ENCODE measurements around the gene HES6. TPM values are rescaled to one million over a fixed set of nuclear protein-coding genes. Genes with fewer than 3 reads are reported as not detected.

The HES6 gene, protein sequence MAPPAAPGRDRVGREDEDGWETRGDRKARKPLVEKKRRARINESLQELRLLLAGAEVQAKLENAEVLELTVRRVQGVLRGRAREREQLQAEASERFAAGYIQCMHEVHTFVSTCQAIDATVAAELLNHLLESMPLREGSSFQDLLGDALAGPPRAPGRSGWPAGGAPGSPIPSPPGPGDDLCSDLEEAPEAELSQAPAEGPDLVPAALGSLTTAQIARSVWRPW
- total RNA-seq (10 to 100 TPM; 22.3 to 43.4 TPM), polyA plus RNA-seq (ENCODE audit: insufficient read length in 2 of 2) (100 to 1,000 TPM; 110 to 114 TPM)
- long read RNA-seq, donor 1, transcript HES6-203 (3 exons, 1,600 nt): minor isoform, 14 of 55 reads
- long read RNA-seq, donor 1, transcript HES6-201 (4 exons, 1,454 nt): major isoform, 33 of 55 reads
- long read RNA-seq, donor 1, partial matches to known transcripts: 0 of 55 reads
- long read RNA-seq, donor 1, other reads (novel, unspliced or antisense): 0 of 55 reads
- long read RNA-seq, donor 2, transcript HES6-201 (4 exons, 1,454 nt): major isoform, 19 of 33 reads
- long read RNA-seq, donor 2, transcript HES6-203 (3 exons, 1,600 nt): minor isoform, 12 of 33 reads
- long read RNA-seq, donor 2, partial matches to known transcripts: 0 of 33 reads
- long read RNA-seq, donor 2, other reads (novel, unspliced or antisense): 0 of 33 reads
- long read RNA-seq, donor 3, transcript HES6-201 (4 exons, 1,454 nt): major isoform, 12 of 33 reads
- long read RNA-seq, donor 3, transcript HES6-203 (3 exons, 1,600 nt): minor isoform, 9 of 33 reads
- long read RNA-seq, donor 3, partial matches to known transcripts: 6 of 33 reads
- long read RNA-seq, donor 3, other reads (novel, unspliced or antisense): 0 of 33 reads
- long read RNA-seq, donor 4, transcript HES6-201 (4 exons, 1,454 nt): major isoform, 6 of 6 reads
- long read RNA-seq, donor 4, partial matches to known transcripts: 0 of 6 reads
- long read RNA-seq, donor 4, other reads (novel, unspliced or antisense): 0 of 6 reads

DNA sequence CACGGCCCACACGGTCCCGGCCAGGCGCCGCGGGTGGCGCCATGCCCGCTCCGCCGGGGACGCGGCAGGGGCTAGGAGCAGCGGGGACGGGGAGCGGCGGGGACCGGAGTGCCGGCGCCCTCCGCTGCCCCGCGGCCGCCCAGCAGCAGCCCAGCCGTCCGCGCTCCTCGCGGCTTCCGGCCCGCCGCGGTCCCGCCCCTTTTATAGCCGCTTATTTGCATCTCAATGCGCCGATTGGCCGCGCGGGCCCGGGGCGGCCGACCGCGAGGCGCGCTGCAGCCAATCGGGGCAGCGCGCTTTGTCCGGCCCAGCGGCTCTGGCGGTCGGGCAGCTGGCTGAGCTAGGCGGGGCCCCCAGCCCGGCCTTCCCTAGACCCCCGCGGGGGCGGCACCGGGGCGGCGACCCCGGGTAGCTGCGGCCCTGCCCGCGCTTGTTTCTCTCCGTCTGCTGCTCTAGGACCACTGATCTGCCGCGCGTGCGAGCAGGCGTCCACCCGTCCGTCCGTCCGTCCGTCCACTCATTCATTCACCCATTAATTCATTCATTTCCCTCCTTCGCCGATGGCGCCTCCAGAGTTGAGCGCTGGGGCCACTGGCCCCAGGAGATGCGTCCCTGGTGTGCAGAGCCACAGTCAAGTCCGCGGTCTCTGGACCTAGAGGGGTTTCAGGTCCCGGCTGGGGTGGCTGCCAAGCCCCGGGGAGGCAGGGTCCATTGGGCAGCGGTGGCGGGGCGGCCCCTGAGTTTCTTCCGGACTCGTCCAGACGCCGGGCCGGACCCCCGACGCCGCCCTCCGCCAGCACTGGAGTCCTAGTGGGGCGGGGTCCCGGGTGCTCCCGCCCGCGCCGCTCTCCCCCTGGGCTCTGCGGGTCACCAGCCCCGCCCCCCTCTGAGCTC is at the start of gene HES6:
HES6 (minus strand) TSS at position 176 of the 894 bp plus-strand sequence; CDS start at position 43, 133 bp downstream.
- Histone ChIP-seq H3K36me3 (ENCODE audit: control insufficient read depth, insufficient read depth, low read length) (peaks cover 17% of the 10 kb centered on the region), H3K27me3 (ENCODE audit: control insufficient read depth, insufficient read depth, low read length) (no peaks in the 10 kb centered on the region), H3K4me1 (ENCODE audit: control insufficient read depth, insufficient read depth, low read length) (peaks cover 45% of the 10 kb centered on the region), H3K9me3 (ENCODE audit: control insufficient read depth, insufficient read depth, low read length) (no peaks in the 10 kb centered on the region), H3K27ac (ENCODE audit: low read depth, low read length) (peak within 1 kb of the TSS; percentile 78), H3K4me3 (ENCODE audit: low read depth, low read length) (peak within 1 kb of the TSS; percentile 41)
- under 1% methylated on average over 104 of the region's 105 CpGs for WGBS (ENCODE audit: insufficient coverage)
- DNase-seq (ENCODE audit: low read depth in 4 of 6, low spot score in 6 of 6): peak in 4 of 6 donors; percentile 78 to 97 (median 92)

DNA sequence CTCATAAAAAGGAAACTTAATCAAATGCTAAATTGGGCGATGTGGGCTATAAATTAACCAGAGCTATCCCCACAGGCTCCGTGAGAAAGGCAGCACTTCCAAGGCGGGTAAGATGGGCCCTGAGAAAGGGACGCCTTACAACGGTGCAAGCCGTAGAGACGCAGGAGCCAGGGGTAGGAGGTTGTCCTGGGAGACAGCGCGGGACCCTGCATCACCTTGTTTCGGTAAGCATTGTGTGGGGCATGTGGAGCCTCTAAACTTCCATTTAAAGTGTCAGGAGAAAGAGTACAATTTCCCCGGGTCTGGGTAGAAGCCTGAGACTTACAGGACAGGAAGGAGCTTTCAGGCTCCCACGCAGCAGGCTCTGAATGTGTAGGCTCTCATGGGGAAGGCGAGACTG is 49.7 kb upstream of the HES6 start:
- Histone ChIP-seq H3K27me3 (ENCODE audit: control insufficient read depth, insufficient read depth, low read length) (no peaks in the 10 kb centered on the region), H3K9me3 (ENCODE audit: control insufficient read depth, insufficient read depth, low read length) (no peaks in the 10 kb centered on the region), H3K36me3 (ENCODE audit: control insufficient read depth, insufficient read depth, low read length) (no peaks in the 10 kb centered on the region), H3K27ac (ENCODE audit: low read depth, low read length) (peak overlapping the region; percentile 69), H3K4me1 (ENCODE audit: control insufficient read depth, insufficient read depth, low read length) (peaks cover 49% of the 10 kb centered on the region), H3K4me3 (ENCODE audit: low read depth, low read length) (peak overlapping the region; percentile 64)
- peak in 1 of 6 donors; percentile 11 for DNase-seq (ENCODE audit: low read depth in 4 of 6, low spot score in 6 of 6)
- 22% methylated on average over 10 of the region's 13 CpGs for WGBS (ENCODE audit: insufficient coverage)

DNA sequence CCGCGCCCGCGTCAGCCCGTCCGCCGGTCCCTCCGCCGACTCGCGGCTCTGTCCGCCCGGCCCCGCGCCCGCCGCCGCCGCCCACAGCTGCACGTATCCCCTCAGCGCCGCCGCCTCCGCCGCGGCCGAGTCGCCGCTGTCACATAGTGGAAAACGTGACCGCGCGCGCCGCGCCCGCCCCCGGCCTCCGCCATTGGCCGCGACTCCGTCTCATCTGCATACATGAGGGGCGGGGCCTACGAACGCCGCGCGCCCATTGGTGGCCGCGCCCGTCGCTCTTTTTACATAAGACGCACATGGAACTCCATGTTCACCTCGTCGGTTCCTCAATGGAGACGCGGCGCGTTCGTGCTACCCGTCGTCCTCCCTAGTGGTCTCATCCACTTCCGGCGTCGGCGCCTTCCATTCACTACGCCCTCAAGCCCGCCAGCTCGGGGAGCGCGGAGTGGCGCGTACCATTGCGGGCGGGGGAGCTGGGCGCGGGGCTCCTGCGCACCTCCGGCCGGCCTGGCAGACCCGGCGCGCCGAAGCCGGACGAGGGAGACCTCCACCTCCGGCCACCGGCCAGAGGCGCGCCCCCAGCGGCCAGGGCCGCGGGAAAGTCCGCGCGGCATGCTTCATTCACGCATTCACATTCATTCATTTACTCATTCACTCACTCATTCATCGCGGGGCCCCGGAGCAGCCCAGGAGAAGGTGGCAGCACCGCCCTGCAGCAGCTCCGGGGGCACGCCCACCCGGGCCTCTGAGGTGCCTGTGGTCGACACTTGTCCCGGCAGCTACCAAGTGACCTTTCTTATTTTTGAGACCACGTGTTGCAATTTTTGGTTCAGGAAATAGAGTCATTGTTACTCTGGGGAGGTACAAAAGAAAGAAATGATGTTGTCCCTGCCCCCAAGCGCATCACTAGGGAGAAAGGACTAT is 49.1 kb upstream of the HES6 start:
- peaks cover 56% of the 10 kb centered on the region for H3K4me1 ChIP-seq (ENCODE audit: control insufficient read depth, insufficient read depth, low read length)

DNA sequence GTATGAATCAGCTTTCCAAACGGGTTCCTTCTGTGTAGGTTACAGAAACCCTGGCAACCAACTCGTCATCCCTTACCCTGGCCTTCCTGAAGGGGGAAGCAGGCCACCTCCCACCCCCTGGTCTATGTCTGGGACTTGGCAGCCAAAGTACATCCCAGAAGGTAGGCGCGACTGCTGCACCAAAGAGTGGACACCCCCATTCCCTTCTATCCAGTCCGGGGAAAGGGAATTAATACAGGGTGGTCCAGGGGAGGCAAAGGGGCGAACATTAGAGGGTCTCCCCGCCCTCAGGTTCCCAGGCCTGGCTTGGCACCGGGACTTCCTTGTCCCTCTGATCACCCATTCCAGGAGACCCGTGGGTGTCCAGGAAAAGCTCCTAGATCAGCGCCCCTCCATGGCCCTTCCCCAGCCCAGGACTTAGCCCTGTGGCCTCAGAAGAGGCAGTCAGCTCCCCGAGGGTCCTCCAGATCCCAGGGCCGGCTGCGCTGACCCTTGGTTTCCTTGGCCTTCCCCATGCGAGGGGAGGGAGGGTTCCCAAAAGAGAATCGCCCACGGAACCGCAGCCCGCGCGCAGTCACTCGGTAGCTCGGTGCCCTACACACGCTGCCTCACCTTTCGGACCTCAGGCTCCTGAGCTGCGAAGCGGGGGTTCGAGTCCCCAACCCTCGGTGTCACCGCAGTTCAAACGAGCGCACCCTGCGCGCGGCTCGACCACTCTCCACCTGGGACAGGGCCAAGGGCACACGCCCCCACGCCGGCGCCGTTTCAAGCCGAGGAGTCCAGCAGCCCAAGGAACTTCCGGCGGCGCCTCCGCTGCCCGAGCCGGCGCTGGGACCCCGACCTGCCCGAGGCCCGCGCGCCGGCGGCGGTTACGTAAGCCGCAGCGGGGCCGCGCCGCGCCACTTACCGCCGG is 48.2 kb upstream of the HES6 start, which contains the start of gene PER2:
PER2 (minus strand) TSS at position 874 of the 913 bp plus-strand sequence. CDS start 10,674 bp downstream, outside the sequence.
- Histone ChIP-seq H3K4me3 (ENCODE audit: low read depth, low read length) (peak within 1 kb of the TSS; percentile 87), H3K27ac (ENCODE audit: low read depth, low read length) (peak within 1 kb of the TSS; percentile 84), H3K36me3 (ENCODE audit: control insufficient read depth, insufficient read depth, low read length) (peaks cover 6% of the 10 kb centered on the region), H3K9me3 (ENCODE audit: control insufficient read depth, insufficient read depth, low read length) (no peaks in the 10 kb centered on the region), H3K27me3 (ENCODE audit: control insufficient read depth, insufficient read depth, low read length) (no peaks in the 10 kb centered on the region), H3K4me1 (ENCODE audit: control insufficient read depth, insufficient read depth, low read length) (peaks cover 65% of the 10 kb centered on the region)
- peak in 2 of 6 donors; percentile 79 for DNase-seq (ENCODE audit: low read depth in 4 of 6, low spot score in 6 of 6)
- under 1% methylated on average over 62 of the region's 65 CpGs for WGBS (ENCODE audit: insufficient coverage)

More for the DNA sequence above, 49.1 kb upstream of the HES6 start:
- H3K36me3 ChIP-seq (ENCODE audit: control insufficient read depth, insufficient read depth, low read length): no peaks in the 10 kb centered on the region
- H3K9me3 ChIP-seq (ENCODE audit: control insufficient read depth, insufficient read depth, low read length): no peaks in the 10 kb centered on the region
- peak overlapping the region; percentile 64 for H3K4me3 ChIP-seq (ENCODE audit: low read depth, low read length)
- peak overlapping the region; percentile 69 for H3K27ac ChIP-seq (ENCODE audit: low read depth, low read length)
- no peaks in the 10 kb centered on the region for H3K27me3 ChIP-seq (ENCODE audit: control insufficient read depth, insufficient read depth, low read length)
- WGBS (ENCODE audit: insufficient coverage): under 1% methylated on average over 105 of the region's 108 CpGs
- peak; percentile 95 to 100 (median 98) for DNase-seq (ENCODE audit: low read depth in 4 of 6, low spot score in 6 of 6)

DNA sequence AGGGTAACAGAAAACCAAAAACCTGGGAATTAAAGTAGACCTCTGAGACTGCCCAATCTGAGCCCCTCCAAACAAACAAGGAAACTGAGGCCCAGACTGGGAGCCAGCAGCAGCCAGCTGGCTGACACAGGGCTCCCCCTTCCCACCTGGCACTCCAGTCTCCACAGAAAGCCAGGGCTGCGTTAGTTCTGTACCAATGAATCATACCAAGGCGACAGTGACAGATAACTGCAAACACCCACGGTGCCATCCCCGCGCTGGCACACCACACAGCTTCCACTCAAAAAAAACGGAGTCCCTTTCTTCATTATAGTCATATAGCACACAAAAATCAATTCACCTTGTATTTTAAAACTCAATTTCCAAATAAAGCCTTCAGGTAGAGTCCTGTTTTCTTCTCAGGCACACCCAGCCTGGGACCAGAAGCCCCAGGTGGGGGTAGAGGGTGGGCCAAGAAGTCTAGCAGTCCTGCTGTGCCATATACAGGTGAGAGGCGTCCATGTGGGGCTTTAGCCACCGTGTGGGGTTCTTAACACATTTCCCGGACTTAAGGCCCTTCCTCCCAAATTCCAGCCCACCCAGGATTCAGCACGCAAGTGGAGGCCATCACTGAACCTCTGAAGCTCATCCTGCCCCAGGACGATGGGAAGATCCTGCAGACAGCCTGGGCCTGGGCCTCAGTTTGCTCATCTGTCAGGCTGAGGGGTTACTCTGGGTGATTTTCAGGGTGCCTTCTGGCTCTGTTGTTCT is 47.3 kb upstream of the HES6 start:
- H3K27ac ChIP-seq (ENCODE audit: low read depth, low read length): peak overlapping the region; percentile 84
- H3K9me3 ChIP-seq (ENCODE audit: control insufficient read depth, insufficient read depth, low read length): no peaks in the 10 kb centered on the region
- peaks cover 73% of the 10 kb centered on the region for H3K4me1 ChIP-seq (ENCODE audit: control insufficient read depth, insufficient read depth, low read length)
- 37% methylated on average over 7 of the region's 11 CpGs for WGBS (ENCODE audit: insufficient coverage)
- no peak for DNase-seq (ENCODE audit: low read depth in 4 of 6, low spot score in 6 of 6)
- H3K36me3 ChIP-seq (ENCODE audit: control insufficient read depth, insufficient read depth, low read length): peaks cover 11% of the 10 kb centered on the region
- H3K4me3 ChIP-seq (ENCODE audit: low read depth, low read length): peak overlapping the region; percentile 87
- no peaks in the 10 kb centered on the region for H3K27me3 ChIP-seq (ENCODE audit: control insufficient read depth, insufficient read depth, low read length)

DNA sequence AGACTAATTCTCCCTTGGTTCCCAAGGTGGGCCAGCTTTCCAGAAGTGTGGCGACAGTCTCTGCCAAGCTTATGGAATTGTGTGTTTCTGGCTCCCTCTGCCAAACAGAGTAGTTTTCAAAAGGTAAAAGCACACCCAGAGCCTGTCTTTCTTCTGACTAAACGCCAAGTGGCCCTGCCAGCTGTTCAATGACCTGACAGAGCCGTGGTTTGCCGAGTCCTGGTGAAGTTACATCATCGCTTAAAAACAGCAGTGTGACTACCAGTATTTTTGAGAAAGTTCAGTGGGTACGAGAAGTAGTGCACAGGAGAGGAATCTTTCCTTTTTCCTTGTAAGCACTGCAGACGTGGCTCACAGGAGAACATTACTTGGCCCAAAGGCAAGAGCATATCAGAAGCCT is 46.7 kb upstream of the HES6 start:
- peak in 2 of 6 donors; percentile 43 to 54 for DNase-seq (ENCODE audit: low read depth in 4 of 6, low spot score in 6 of 6)
- Histone ChIP-seq H3K9me3 (ENCODE audit: control insufficient read depth, insufficient read depth, low read length) (no peaks in the 10 kb centered on the region), H3K4me1 (ENCODE audit: control insufficient read depth, insufficient read depth, low read length) (peaks cover 78% of the 10 kb centered on the region), H3K4me3 (ENCODE audit: low read depth, low read length) (no peak overlapping the region), H3K27me3 (ENCODE audit: control insufficient read depth, insufficient read depth, low read length) (no peaks in the 10 kb centered on the region), H3K36me3 (ENCODE audit: control insufficient read depth, insufficient read depth, low read length) (peaks cover 15% of the 10 kb centered on the region), H3K27ac (ENCODE audit: low read depth, low read length) (peak overlapping the region; percentile 84)
- 32% methylated on average over 6 of the region's 7 CpGs for WGBS (ENCODE audit: insufficient coverage)

DNA sequence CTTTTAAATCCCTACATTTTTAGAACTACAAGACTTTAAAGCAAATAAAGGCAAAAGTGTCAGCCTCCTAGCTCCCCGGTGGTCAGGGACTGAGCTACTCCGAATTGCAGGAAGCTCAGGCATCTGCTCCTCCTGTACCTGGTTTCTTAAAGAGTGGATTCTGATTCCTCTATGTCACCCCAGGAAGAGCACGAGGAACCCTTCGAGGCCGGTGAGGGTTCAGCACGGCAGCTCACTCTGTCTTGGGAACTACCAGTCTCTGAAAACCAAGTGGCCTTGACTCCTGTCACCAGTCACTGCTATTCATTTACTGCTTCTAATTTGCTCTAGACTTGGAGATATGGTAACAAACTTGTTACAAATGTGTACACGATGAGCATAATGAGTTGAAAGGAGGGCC is 46.3 kb upstream of the HES6 start:
- peaks cover 78% of the 10 kb centered on the region for H3K4me1 ChIP-seq (ENCODE audit: control insufficient read depth, insufficient read depth, low read length)

More for the DNA sequence above, 46.3 kb upstream of the HES6 start:
- 5% methylated on average over 6 of the region's 7 CpGs for WGBS (ENCODE audit: insufficient coverage)
- no peak for DNase-seq (ENCODE audit: low read depth in 4 of 6, low spot score in 6 of 6)
- H3K4me3 ChIP-seq (ENCODE audit: low read depth, low read length): no peak overlapping the region
- no peaks in the 10 kb centered on the region for H3K9me3 ChIP-seq (ENCODE audit: control insufficient read depth, insufficient read depth, low read length)
- peak overlapping the region; percentile 84 for H3K27ac ChIP-seq (ENCODE audit: low read depth, low read length)
- H3K27me3 ChIP-seq (ENCODE audit: control insufficient read depth, insufficient read depth, low read length): no peaks in the 10 kb centered on the region
- H3K36me3 ChIP-seq (ENCODE audit: control insufficient read depth, insufficient read depth, low read length): peaks cover 15% of the 10 kb centered on the region
